ENCODE data around the gene NAA15. TPM values are rescaled to one million over a fixed set of nuclear protein-coding genes. Genes with fewer than 3 reads are reported as not detected.
A peak's percentile ranks its signal among the peaks of the same experiment; 100 is the strongest.

NAA15 gene
- total and polyA plus RNA-seq, 2 of the 8 experiments (the other 6 are each of a cell fraction or from before 2014, with no cell fraction given): 9.7 to 124 TPM

DNA sequence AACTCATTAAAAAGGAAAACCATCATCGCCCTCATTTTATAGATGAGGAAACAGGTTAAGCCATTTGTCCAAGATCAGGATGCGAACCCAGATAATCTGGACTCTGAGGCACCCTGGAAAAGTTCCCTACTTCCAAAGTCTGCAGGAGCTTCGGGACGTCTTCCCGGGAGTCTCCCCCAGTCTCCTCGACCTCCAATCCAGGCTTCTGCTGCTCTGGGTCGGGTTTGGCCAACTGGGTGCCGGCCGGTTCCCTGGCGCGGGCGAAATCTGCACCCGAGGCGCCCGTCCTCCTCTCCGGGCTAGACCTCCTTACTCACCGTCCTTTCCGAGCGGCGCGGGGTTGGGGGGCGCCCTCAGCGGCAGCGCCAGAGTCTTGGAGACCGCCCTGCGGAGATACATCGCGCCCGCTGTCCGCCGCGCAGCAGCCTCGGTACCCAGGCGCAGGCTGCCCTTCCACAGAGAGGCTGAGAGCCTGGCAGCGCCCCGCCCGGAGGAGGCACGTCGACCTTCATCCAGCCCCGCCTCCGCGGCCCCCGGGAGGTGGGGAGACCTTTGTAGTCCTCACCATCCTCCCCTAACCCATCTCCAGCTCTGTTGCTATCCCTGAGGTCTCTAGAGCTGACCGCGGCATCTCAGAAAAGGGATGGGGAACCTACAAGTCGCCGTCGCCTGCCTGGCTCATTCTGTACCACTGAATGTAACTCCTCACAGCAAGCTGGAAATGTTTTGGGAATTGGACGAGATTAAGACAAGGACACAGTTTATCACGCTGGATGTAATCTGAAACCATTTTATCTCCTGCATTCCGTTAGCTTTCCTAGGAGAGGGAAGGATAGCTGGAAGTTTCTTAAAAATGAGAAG, 21.3 kb upstream of the NAA15 start, which contains the start of gene MGARP:
Gene MGARP, minus strand, starts transcription at position 466 of the 861 bp plus-strand sequence. Its CDS starts 67 bp downstream, at position 399.
- Histone ChIP-seq H3K23me2 (ENCODE audit: low read depth, low read length) (peaks cover 9% of the 10 kb centered on the region), H3K23ac (ENCODE audit: insufficient read length) (no peak within 1 kb of the TSS), H3K9me3 (ENCODE audit: insufficient read depth in 2 of 2, low read depth in 1 of 2, low read length in 1 of 2) (no peaks in the 10 kb centered on the region), H3K79me1 (ENCODE audit: low read depth, low read length) (no peaks in the 10 kb centered on the region), H2BK120ac (replicated peaks; ENCODE audit: low read depth, low read length) (no peak within 1 kb of the TSS), H3K79me2 (ENCODE audit: control insufficient read depth in 1 of 2, insufficient read depth in 2 of 2, low read length in 2 of 2) (no peaks in the 10 kb centered on the region), H4K20me1 (replicated peaks in 1 of 2; ENCODE audit: control insufficient read depth in 1 of 2, insufficient read depth in 2 of 2, low read length in 2 of 2) (no peaks in the 10 kb centered on the region), H3K4me1 (replicated peaks in 1 of 4; ENCODE audit: control insufficient read depth in 3 of 4, insufficient read depth in 4 of 4, low read length in 3 of 4) (peaks cover 2 to 5% (median 4%) of the 10 kb centered on the region in 4 experiments; a peak in 5 of 7 replicates), H2AK5ac (ENCODE audit: low read depth, low read length) (no peak within 1 kb of the TSS), H3K14ac (ENCODE audit: insufficient read length) (no peak within 1 kb of the TSS), H3K4ac (replicated peaks; ENCODE audit: insufficient read length, low read depth, low read length) (no peak within 1 kb of the TSS), H4K5ac (ENCODE audit: insufficient read length, low read depth, low read length) (no peak within 1 kb of the TSS), H3K9ac (replicated peaks in 1 of 4; ENCODE audit: extremely low read depth in 1 of 4, low read depth in 3 of 4, low read length in 3 of 4) (0 out of 7 replicates have a peak within 1 kb of the TSS, but pooled peaks of 1 of the 4 experiments have one; percentile 19), H4K8ac (ENCODE audit: extremely low read depth, insufficient read depth, low read length) (peak within 1 kb of the TSS; percentile 72), H3K27me3 (replicated peaks in 1 of 4; ENCODE audit: control insufficient read depth in 3 of 4, extremely low read depth in 1 of 4, insufficient read depth in 3 of 4, low read length in 3 of 4) (peaks cover 5 to 35% (median 25%) of the 10 kb centered on the region in 4 experiments), H3K56ac (replicated peaks; ENCODE audit: insufficient read length, low read depth, low read length) (no peak within 1 kb of the TSS), H2BK15ac (ENCODE audit: low read length) (no peak within 1 kb of the TSS), H3K27ac (ENCODE audit: low read depth, low read length) (no peak within 1 kb of the TSS), H3K4me2 (ENCODE audit: insufficient read depth in 1 of 2, low read depth in 2 of 2, low read length in 2 of 2) (peak within 1 kb of the TSS; percentile 85 to 93), H3K18ac (ENCODE audit: extremely low read depth, low read length) (no peak within 1 kb of the TSS), H4K91ac (replicated peaks; ENCODE audit: insufficient read length, low read length) (no peak within 1 kb of the TSS), H2BK20ac (ENCODE audit: low read length) (no peak within 1 kb of the TSS), H3K36me3 (ENCODE audit: control insufficient read depth in 2 of 4, insufficient read depth in 4 of 4, low read length in 3 of 4) (no peaks in the 10 kb centered on the region), H3K4me3 (ENCODE audit: extremely low read depth in 1 of 4, insufficient read depth in 2 of 4, low read depth in 3 of 4, low read length in 4 of 4) (peak within 1 kb of the TSS; percentile 49 to 65 (median 54)), H2BK12ac (ENCODE audit: low read depth, low read length) (no peak within 1 kb of the TSS), H2AFZ (ENCODE audit: low read length) (peak within 1 kb of the TSS; percentile 93), H2BK5ac (ENCODE audit: low read depth, low read length) (no peak within 1 kb of the TSS)
- ChIA-PET POLR2A (ENCODE audit: partially characterized antibody) (interaction anchor here (1.3 to 1.7 kb wide), 3 partner anchors 21 to 102 kb away, joined by 3 read pairs; partner anchors contain the start of gene NAA15), CTCF (ENCODE audit: partially characterized antibody) (interaction anchor here (0.8 to 4.8 kb wide), 6 partner anchors 14 to 180 kb away, joined by 3 to 34 read pairs (median 7); partner anchors contain the start of gene NAA15)
- DNase-seq (ENCODE audit: low read depth in 1 of 2, low spot score in 2 of 2) (peak; percentile 50 to 88), FAIRE-seq (peak; percentile 63)
- 3% methylated on average over 51 of the region's 51 CpGs; no CpG with 5 or more reads in 1 of the 2 experiments for WGBS, 2 experiments (ENCODE audit: extremely low coverage in 1 of 2, insufficient coverage in 1 of 2, insufficient read length in 1 of 2, insufficient replicate concordance in 2 of 2, low coverage in 1 of 2, low lambda C conversion rate in 2 of 2, missing lambda C conversion rate in 1 of 2)
- no peak for TF ChIP-seq ZNF274 (IDR thresholded peaks at IDR 0.05; ENCODE audit: borderline replicate concordance, extremely low read depth, low read length)
- TF ChIP-seq, protein P1, sequence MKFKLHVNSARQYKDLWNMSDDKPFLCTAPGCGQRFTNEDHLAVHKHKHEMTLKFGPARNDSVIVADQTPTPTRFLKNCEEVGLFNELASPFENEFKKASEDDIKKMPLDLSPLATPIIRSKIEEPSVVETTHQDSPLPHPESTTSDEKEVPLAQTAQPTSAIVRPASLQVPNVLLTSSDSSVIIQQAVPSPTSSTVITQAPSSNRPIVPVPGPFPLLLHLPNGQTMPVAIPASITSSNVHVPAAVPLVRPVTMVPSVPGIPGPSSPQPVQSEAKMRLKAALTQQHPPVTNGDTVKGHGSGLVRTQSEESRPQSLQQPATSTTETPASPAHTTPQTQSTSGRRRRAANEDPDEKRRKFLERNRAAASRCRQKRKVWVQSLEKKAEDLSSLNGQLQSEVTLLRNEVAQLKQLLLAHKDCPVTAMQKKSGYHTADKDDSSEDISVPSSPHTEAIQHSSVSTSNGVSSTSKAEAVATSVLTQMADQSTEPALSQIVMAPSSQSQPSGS (IDR thresholded peaks at IDR 0.05; ENCODE audit: low read length): no peak
- no peak for TF ChIP-seq NRF1 (IDR thresholded peaks at IDR 0.05; ENCODE audit: low read depth, low read length)
- TF ChIP-seq JUN (IDR thresholded peaks at IDR 0.05; ENCODE audit: low read depth, low read length): no peak
- TF ChIP-seq EGR1 (IDR thresholded peaks at IDR 0.05; ENCODE audit: borderline replicate concordance, low read depth, low read length): no peak
- TF ChIP-seq FOSL1 (IDR thresholded peaks at IDR 0.05; ENCODE audit: insufficient read depth, low read depth, low read length): no peak
- no peak for TF ChIP-seq TEAD4 (IDR thresholded peaks at IDR 0.05; ENCODE audit: low read depth, low read length)
- TF ChIP-seq RXRA (IDR thresholded peaks at IDR 0.05; ENCODE audit: insufficient read depth, low read depth, low read length): no peak
- TF ChIP-seq SIX5 (IDR thresholded peaks at IDR 0.05; ENCODE audit: low read depth, low read length): no peak
- no peak; the same call in 1 of the 2 replicates for TF ChIP-seq SRF (IDR thresholded peaks at IDR 0.05; ENCODE audit: low read depth, low read length)

All from H1 (cell line).